Stimulated activated CD8-positive, alpha-beta memory T cell treated with anti-CD3 and anti-CD28 coated beads, Interleukin-4, amount 100 ng/mL, for 4 hours (primary cell): Measurements from ENCODE around the gene ST14.
"Not testable (repeated sequence)": the region's sequence is repeated elsewhere in the genome, so short reads cannot be mapped to it uniquely, and the experiment has no call there.

Experiments used
- DNase-seq, 2 donors: peaks; one replicate each; pipeline ENCODE4 v3.0.0-alpha.2; 2020; ENCODE audit warnings: low read depth in 2 of 2, low spot score in 1 of 2

The ST14 gene

GRCh38 chr11:130163346-130164220 lies 4.0 kb downstream of the ST14 start:
- DNase-seq, result no peak

GRCh38 chr11:130164221-130164570 lies 4.6 kb downstream of the ST14 start:
- DNase-seq, result no peak

- DNase-seq, result no peak
Measured at GRCh38 chr11:130165601-130166456, 6.2 kb downstream of the ST14 start.

- DNase-seq, result no peak
Measured at GRCh38 chr11:130166457-130166784, 6.8 kb downstream of the ST14 start.

GRCh38 chr11:130167146-130167545 lies 7.6 kb downstream of the ST14 start:
- DNase-seq, result no peak

- no peak for DNase-seq
Measured at GRCh38 chr11:130168105-130168504, 8.5 kb downstream of the ST14 start.

- DNase-seq, result no peak
Measured at GRCh38 chr11:130170345-130170744, 10.8 kb downstream of the ST14 start.

- DNase-seq, result no peak
Measured at GRCh38 chr11:130171534-130171933, 12.0 kb downstream of the ST14 start.

- DNase-seq, result not testable (repeated sequence)
Measured at GRCh38 chr11:130172001-130172400, 12.4 kb downstream of the ST14 start.

GRCh38 chr11:130174642-130175041 lies 15.1 kb downstream of the ST14 start:
- DNase-seq, result no peak

- no peak for DNase-seq
Measured at GRCh38 chr11:130175898-130176297, 16.3 kb downstream of the ST14 start.

- DNase-seq, result no peak
Measured at GRCh38 chr11:130177782-130178181, 18.2 kb downstream of the ST14 start.

GRCh38 chr11:130178441-130179339 lies 19.1 kb downstream of the ST14 start:
- no peak for DNase-seq

- DNase-seq, result no peak
Measured at GRCh38 chr11:130179396-130180306, 20.1 kb downstream of the ST14 start.

GRCh38 chr11:130180491-130180890 lies 20.9 kb downstream of the ST14 start:
- DNase-seq, result no peak

GRCh38 chr11:130180896-130181294 lies 21.3 kb downstream of the ST14 start:
- DNase-seq, result no peak

- DNase-seq, result no peak
Measured at GRCh38 chr11:130181295-130182272, 22.0 kb downstream of the ST14 start.

- no peak for DNase-seq
Measured at GRCh38 chr11:130183878-130184610, 24.5 kb downstream of the ST14 start.
